VCaP (cell line): ENCODE measurements around the gene CORO2B.

Source experiments
- H3K27ac ChIP-seq: fragments of 450-650 bp; 2 replicates; pipeline ENCODE4 v1.5.1; 2017
- TF ChIP-seq, protein P1 (sequence below): fragments of 450-650 bp; conservative IDR thresholded peaks from 2 replicates; pipeline ENCODE4 v1.5.1; 2017; ENCODE audit warnings: mild to moderate bottlenecking, moderate library complexity

CORO2B gene

DNA sequence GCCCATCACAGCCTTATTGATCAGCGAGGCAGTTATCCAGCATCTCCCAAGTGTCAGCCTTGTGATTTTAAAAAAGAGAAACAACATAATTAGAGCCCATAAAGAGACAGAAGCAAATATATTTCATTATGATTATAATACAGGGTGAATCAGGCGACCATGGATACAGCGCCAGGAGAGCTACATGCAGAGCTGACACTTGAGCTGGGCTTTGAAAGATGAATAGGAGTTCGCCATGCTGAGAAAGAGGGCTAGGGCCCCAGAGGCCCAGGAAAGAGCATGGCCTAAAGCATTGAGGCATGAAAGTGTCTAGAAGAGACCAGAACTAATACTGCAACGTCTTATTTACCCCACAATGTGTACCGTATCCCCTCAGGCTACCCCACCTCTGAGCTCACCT lies 4.2 kb upstream of the CORO2B start:
- TF ChIP-seq, protein P1, sequence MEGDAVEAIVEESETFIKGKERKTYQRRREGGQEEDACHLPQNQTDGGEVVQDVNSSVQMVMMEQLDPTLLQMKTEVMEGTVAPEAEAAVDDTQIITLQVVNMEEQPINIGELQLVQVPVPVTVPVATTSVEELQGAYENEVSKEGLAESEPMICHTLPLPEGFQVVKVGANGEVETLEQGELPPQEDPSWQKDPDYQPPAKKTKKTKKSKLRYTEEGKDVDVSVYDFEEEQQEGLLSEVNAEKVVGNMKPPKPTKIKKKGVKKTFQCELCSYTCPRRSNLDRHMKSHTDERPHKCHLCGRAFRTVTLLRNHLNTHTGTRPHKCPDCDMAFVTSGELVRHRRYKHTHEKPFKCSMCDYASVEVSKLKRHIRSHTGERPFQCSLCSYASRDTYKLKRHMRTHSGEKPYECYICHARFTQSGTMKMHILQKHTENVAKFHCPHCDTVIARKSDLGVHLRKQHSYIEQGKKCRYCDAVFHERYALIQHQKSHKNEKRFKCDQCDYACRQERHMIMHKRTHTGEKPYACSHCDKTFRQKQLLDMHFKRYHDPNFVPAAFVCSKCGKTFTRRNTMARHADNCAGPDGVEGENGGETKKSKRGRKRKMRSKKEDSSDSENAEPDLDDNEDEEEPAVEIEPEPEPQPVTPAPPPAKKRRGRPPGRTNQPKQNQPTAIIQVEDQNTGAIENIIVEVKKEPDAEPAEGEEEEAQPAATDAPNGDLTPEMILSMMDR, result no peak
- H3K27ac ChIP-seq, result no peak overlapping the region

- H3K27ac ChIP-seq, result peak overlapping the region; percentile 87; the same call in 1 of the 2 replicates
- TF ChIP-seq, protein P1, result no peak
Measured at GRCh38 chr15:68576235-68576892, 2.4 kb upstream of the CORO2B start.

- peak overlapping the region; percentile 87 for H3K27ac ChIP-seq
- TF ChIP-seq, protein P1, result peak; percentile 66
Measured at GRCh38 chr15:68578175-68578979, 416 bp upstream of the CORO2B start.

DNA sequence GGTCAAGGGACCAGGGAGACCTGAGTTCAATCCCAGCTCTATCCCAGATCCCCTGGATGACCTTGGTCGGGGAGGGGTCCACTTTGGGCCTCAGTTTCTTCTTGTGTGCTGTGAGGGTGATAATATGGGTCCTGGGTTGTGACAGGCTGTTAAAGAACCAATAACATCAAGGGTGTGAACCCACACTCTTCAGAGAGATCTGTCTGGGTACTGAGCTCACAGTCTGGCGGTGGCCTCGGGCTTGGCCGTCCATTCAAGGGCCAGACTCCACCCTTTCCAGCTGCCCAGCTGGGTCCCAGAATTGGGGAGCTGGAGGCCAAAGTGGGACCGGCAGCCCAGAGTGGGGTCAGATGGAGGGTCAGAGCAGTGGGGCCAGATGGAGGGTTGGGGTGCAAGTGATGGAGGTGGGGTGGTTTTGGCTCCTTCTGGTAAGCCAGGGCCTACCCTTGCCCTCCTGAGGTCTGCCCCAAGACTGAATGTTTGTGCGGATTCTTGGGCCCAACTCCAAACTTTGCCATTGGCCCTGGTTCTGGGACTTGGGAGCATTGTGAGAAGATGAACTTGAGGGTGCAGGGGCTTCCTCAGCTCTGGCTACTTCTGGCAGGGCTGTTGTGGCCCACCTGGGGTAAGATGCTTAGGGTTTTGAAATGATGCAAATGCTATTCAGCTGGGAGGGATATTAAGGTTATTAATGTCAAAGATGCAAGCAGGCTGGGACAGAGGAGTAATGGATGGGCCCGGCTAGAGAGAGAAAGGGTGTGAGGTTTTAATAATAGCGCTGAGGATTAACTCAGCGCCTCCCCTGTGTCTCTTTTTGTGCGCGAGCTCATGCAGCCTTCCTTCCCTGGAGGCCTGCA lies 1.5 kb downstream of the CORO2B start:
- H3K27ac ChIP-seq, result peak overlapping the region; percentile 87; the same call in 1 of the 2 replicates
- TF ChIP-seq, protein P1, result no peak

- H3K27ac ChIP-seq, result no peak overlapping the region
Measured at GRCh38 chr15:68580883-68581155, 2.0 kb downstream of the CORO2B start.

DNA sequence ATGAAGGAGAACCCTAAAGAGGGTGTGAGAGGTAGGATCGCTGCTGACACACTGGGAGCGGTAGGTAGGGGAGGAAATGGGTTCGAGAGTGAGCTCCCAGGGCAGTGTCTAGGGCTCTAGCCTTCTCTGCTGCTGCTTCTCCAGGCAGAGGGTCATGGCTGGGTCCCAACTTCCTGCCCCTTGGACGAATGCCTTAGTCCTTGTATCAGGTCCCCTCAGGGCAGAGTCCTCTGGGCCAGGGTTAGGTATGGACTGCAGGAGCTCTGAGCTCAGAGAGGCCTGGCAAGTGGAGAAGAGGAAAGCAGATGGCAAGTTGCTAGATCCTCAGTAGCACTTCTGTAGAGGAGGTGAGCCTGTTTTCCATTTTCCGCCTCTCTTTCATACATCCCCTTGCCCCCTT lies 2.9 kb downstream of the CORO2B start:
- TF ChIP-seq, protein P1, result no peak
- H3K27ac ChIP-seq, result no peak overlapping the region

More at GRCh38 chr15:68580883-68581155, 2.0 kb downstream of the CORO2B start:
- TF ChIP-seq, protein P1, result no peak

DNA sequence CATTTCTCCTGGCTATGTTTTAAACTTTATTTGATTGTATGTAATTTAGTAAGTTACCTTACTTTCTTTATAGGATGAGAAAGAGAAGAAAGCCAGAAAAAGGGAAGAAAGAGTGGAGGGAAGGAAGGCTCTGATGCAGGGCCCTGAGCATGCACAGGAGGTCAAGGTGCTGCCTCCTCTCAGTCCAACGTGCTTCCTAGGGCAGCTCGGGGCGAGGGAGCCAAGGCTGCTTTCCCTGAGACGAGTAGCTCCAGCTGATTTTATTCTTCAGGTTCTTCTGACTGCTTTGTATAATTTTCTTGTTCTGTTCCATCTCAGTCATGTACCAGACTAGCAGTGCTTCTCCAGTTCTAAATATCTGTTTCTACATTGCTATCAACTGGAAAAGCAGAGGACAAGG lies 3.4 kb downstream of the CORO2B start:
- H3K27ac ChIP-seq, result no peak overlapping the region
- TF ChIP-seq, protein P1, result no peak
